Lower leg skin (tissue), 4 donors: ENCODE measurements around the gene BICDL2. TPM values are rescaled to one million over a fixed set of nuclear protein-coding genes. Genes with fewer than 3 reads are reported as not detected.

ENCODE experiments used
- DNase-seq, 2 donors: peaks; one replicate each; pipeline ENCODE4 v3.0.0-alpha.2; 2019; ENCODE audit warnings: low spot score in 2 of 2
- H3K4me3 ChIP-seq: fragments of 200-600 bp; sonication (generic); 2 replicates; pipeline ENCODE4 v1.5.1; 2017; ENCODE audit warnings: mild to moderate bottlenecking, low read depth; ENCODE audit not compliant: poor library complexity, severe bottlenecking
- CTCF ChIP-seq, 3 donors: fragments of 450-650 bp; IDR thresholded peaks; one replicate each; pipeline ENCODE4 v1.5.1; 2016; ENCODE audit warnings: antibody characterized with exemption in 3 of 3, mild to moderate bottlenecking in 3 of 3, moderate library complexity in 2 of 3
- POLR2A ChIP-seq, 2 donors: fragments of 450-650 bp; IDR thresholded peaks; one replicate each; pipeline ENCODE4 v1.6.1; 2016 to 2017; ENCODE audit warnings: antibody characterized with exemption in 2 of 2, mild to moderate bottlenecking in 1 of 2, moderate library complexity in 1 of 2
- WGBS, 2 donors: methylation state at CpG; one replicate each; pipeline ENCODE4 v1.1.5; 2018; 5-methylcytosine and 5-hydroxymethylcytosine counted together
- intact Hi-C: fragments of 100-400 bp; cut with DNase I; formaldehyde crosslinking; loops from one replicate; pipeline ENCODE4 v1.15.0; 2023; ENCODE audit warnings: low total_unique reads
- total RNA-seq, 4 donors: library from RNA; depleted of rRNA; stranded (reverse); fragments of >200 nt; gene quantifications; one replicate each; pipeline ENCODE4 v1.1.0, GENCODE V29; 2016

BICDL2 gene
- total RNA-seq, 4 donors from 2014 or later = 87.2 to 115 (median 106) TPM

- TF ChIP-seq POLR2A (IDR thresholded peaks at IDR 0.05) (no peak), CTCF (IDR thresholded peaks at IDR 0.05) (no peak)
- DNase-seq = no peak
- 74 to 79% methylated on average over 18 to 26 of the region's 26 CpGs for WGBS, 2 donors
- no peak overlapping the region for H3K4me3 ChIP-seq
- intact Hi-C loops = no loop called here
Observed at GRCh38 chr16:3049921-3050481, 13.3 kb upstream of the BICDL2 start.

GRCh38 chr16:3047387-3047720 lies 10.6 kb upstream of the BICDL2 start:
- TF ChIP-seq CTCF (IDR thresholded peaks at IDR 0.05) (no peak), POLR2A (IDR thresholded peaks at IDR 0.05) (no peak)
- intact Hi-C loops = no loop called here
- DNase-seq = no peak
- WGBS, 2 donors = 18 to 21% methylated on average over 12 to 13 of the region's 13 CpGs
- no peak overlapping the region for H3K4me3 ChIP-seq

- TF ChIP-seq POLR2A (IDR thresholded peaks at IDR 0.05) (no peak), CTCF (IDR thresholded peaks at IDR 0.05) (no peak)
- 1 to 2% methylated on average over 35 to 42 of the region's 54 CpGs for WGBS, 2 donors
- no peak overlapping the region for H3K4me3 ChIP-seq
- DNase-seq = no peak
- intact Hi-C loops = no loop called here
Observed at GRCh38 chr16:3046641-3047386, 10.1 kb upstream of the BICDL2 start.

GRCh38 chr16:3045758-3046640 lies 9.3 kb upstream of the BICDL2 start, which contains the start of gene MMP25:
Gene MMP25 (plus strand): TSS chr16:3046561. CDS start chr16:3046918, 357 bp downstream.
- WGBS, 2 donors = 0 to 1% methylated on average over 43 to 46 of the region's 86 CpGs
- peak within 1 kb of the TSS; percentile 8 for H3K4me3 ChIP-seq
- no peak for TF ChIP-seq CTCF (IDR thresholded peaks at IDR 0.05)
- TF ChIP-seq POLR2A (IDR thresholded peaks at IDR 0.05) = no peak
- DNase-seq = no peak
- intact Hi-C loops = no loop called here

GRCh38 chr16:3044708-3045107 lies 8.0 kb upstream of the BICDL2 start:
- 88 to 92% methylated on average over 6 of the region's 6 CpGs for WGBS, 2 donors
- TF ChIP-seq CTCF (IDR thresholded peaks at IDR 0.05) (no peak), POLR2A (IDR thresholded peaks at IDR 0.05) (no peak)
- H3K4me3 ChIP-seq = no peak overlapping the region
- DNase-seq = no peak
- intact Hi-C loops = no loop called here
